Kidney (tissue), 14 donors: ENCODE measurements around the gene RSPH1. TPM values are rescaled to one million over a fixed set of nuclear protein-coding genes. Genes with fewer than 3 reads are reported as not detected.

Experiments
- DNase-seq, 5 donors: peaks; one replicate each; pipeline ENCODE4 v3.0.0-alpha.2; 2013 to 2020
- FAIRE-seq: peaks from 2 replicates; lab custom pipeline; 2012; peaks lifted over from hg19 to GRCh38; lab: Jason Lieb, UNC
- H3K27ac ChIP-seq, 2 donors: one replicate each; pipeline ENCODE4 v1.7.0; 2013; ENCODE audit warnings: low read depth in 2 of 2, low read length in 2 of 2, inconsistent platforms in 1 of 2
- H3K27me3 ChIP-seq: one replicate; pipeline ENCODE4 v1.7.1; 2013; ENCODE audit warnings: low read length, inconsistent platforms; ENCODE audit not compliant: control insufficient read depth, insufficient read depth
- H3K36me3 ChIP-seq, 3 donors: one replicate each; pipeline versions ENCODE4 v1.7.0 to v1.7.1; 2013; ENCODE audit warnings: low read length in 3 of 3, control low read depth in 1 of 3, inconsistent platforms in 1 of 3; ENCODE audit not compliant: insufficient read depth in 3 of 3, control insufficient read depth in 2 of 3
- H3K4me1 ChIP-seq, 3 donors: one replicate each; pipeline versions ENCODE4 v1.7.0 to v1.7.1; 2013; ENCODE audit warnings: low read length in 3 of 3, inconsistent platforms in 1 of 3, low read depth in 1 of 3; ENCODE audit not compliant: control insufficient read depth in 2 of 3, insufficient read depth in 2 of 3
- H3K4me3 ChIP-seq, 3 donors: one replicate each; pipeline versions ENCODE4 v1.7.0 to v1.8.1; 2013; ENCODE audit warnings: low read length in 3 of 3, control low read depth in 1 of 3, inconsistent platforms in 1 of 3
- H3K9ac ChIP-seq, 3 donors: one replicate each; pipeline versions ENCODE4 v1.7.0 to v1.7.1; 2013; ENCODE audit warnings: low read length in 3 of 3, control low read depth in 1 of 3, inconsistent platforms in 1 of 3
- H3K9me3 ChIP-seq, 3 donors: one replicate each; pipeline versions ENCODE4 v1.7.0 to v1.7.1; 2013; ENCODE audit warnings: low read length in 3 of 3, control low read depth in 1 of 3, inconsistent platforms in 1 of 3; ENCODE audit not compliant: control insufficient read depth in 2 of 3, insufficient read depth in 1 of 3
- CTCF ChIP-seq: IDR thresholded peaks from 3 replicates; pipeline ENCODE4 v1.5.1; 2012; ENCODE audit warnings: mild to moderate bottlenecking, moderate library complexity, borderline replicate concordance; ENCODE audit not compliant: insufficient read depth; ENCODE audit errors: extremely low read depth
- intact Hi-C: fragments of 100-400 bp; cut with DNase I; formaldehyde crosslinking; loops from one replicate; pipeline ENCODE4 v1.11.1; 2022
- polyA plus RNA-seq: library from polyadenylated mRNA; stranded (reverse); fragments of 350-450 nt; fragmentation: Illumina TruSeq; extraction: RNeasy Lipid Tissue Mini Kit (QIAGEN cat#74804); gene quantifications from one replicate; pipeline ENCODE4 v1.2.3, GENCODE V29; 2014; ENCODE audit warnings: low read depth, low replicate concordance; ENCODE audit not compliant: insufficient read depth
- total RNA-seq: library from RNA; stranded (reverse); fragmentation: NEBNext Ultra II Directional; extraction: Animal tissue kit (Norgen Biotek cat#: 25700); gene quantifications from one replicate; pipeline ENCODE4 v1.2.1, GENCODE V29; 2021
- donor health status: control.
- donor health status: control.
- donor health status: control.
- donor health status: control.
- donor health status: control.
- donor health status: DM: yes; HTN: yes; CAD: no.
- donor health status: Normal renal cell carcinoma (clear cell type).

The RSPH1 gene
- total and polyA plus RNA-seq, 2 donors from 2014 or later, result 12.0 to 13.0 TPM

GRCh38 chr21:42475526-42476387 lies 20.3 kb downstream of the RSPH1 start:
- H3K36me3 ChIP-seq, result no peaks in the 10 kb centered on the region
- H3K9me3 ChIP-seq, result no peaks in the 10 kb centered on the region
- H3K4me3 ChIP-seq, result no peak overlapping the region
- DNase-seq, result peak in 2 of 5 donors; percentile 30 to 76
- H3K27me3 ChIP-seq, result no peaks in the 10 kb centered on the region
- H3K9ac ChIP-seq, result no peak overlapping the region
- no peak for FAIRE-seq
- TF ChIP-seq CTCF, result no peak
- intact Hi-C loops, result no loop called here
- no peak overlapping the region for H3K27ac ChIP-seq
- peaks cover 0 to 9% (median 4%) of the 10 kb centered on the region in 3 donors for H3K4me1 ChIP-seq

DNA sequence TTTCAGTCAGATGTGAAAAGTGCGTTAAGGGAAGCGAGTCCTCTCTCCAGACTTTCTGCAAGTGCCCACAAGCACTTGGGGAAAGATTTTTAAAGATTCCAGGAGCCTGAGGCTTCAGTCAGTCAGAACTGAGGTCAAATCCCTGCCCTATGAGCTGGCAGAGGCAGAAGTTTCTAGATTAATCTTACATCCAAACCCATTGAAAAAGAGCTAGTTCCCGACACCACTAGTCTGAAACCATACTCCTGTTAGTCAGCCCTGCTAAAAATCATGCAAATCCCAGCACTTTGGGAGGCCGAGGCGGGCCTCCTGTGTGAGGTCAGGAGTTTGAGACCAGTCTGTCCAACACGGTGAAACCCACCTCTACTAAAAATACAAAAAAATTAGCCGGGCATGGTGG lies 21.0 kb downstream of the RSPH1 start:
- peaks cover 0 to 9% (median 4%) of the 10 kb centered on the region in 3 donors for H3K4me1 ChIP-seq
- no peak for TF ChIP-seq CTCF
- H3K27me3 ChIP-seq, result no peaks in the 10 kb centered on the region
- DNase-seq, result peak in 2 of 5 donors; percentile 16 to 44
- H3K4me3 ChIP-seq, result no peak overlapping the region
- no peak overlapping the region for H3K9ac ChIP-seq
- no peak for FAIRE-seq
- intact Hi-C loops, result no loop called here
- H3K9me3 ChIP-seq, result no peaks in the 10 kb centered on the region
- H3K27ac ChIP-seq, result peak overlapping the region; percentile 71 to 87
- no peaks in the 10 kb centered on the region for H3K36me3 ChIP-seq

- no peak for FAIRE-seq
- Histone ChIP-seq H3K27ac (peak overlapping the region; percentile 71 to 87), H3K27me3 (no peaks in the 10 kb centered on the region), H3K4me1 (peaks cover 0 to 9% (median 4%) of the 10 kb centered on the region in 3 donors), H3K9ac (no peak overlapping the region), H3K9me3 (no peaks in the 10 kb centered on the region), H3K36me3 (no peaks in the 10 kb centered on the region), H3K4me3 (no peak overlapping the region)
- peak in 3 of 5 donors; percentile 38 to 93 (median 61) for DNase-seq
- TF ChIP-seq CTCF, result no peak
- intact Hi-C loops, result no loop called here
These were observed 21.8 kb downstream of the RSPH1 start for GRCh38 chr21:42474043-42474831.
